T-helper 2 cell treated with Interferon-gamma antibody and Interleukin-4, amounts not matched to agents 5 μg/mL and 100 μg/mL, for 36 hours (primary cell): ENCODE results near the gene SLC35F6.
"Not testable (repeated sequence)": the region's sequence is repeated elsewhere in the genome, so short reads cannot be mapped to it uniquely, and the experiment has no call there.

Experiments
- DNase-seq: peaks from one replicate; pipeline ENCODE4 v3.0.0; 2021; ENCODE audit warnings: low spot score
- H3K27ac Mint-ChIP-seq: one replicate; pipeline ENCODE4 v1.8.0; 2021; ENCODE audit warnings: mild to moderate bottlenecking, mixed read lengths
- H3K27me3 Mint-ChIP-seq: one replicate; pipeline ENCODE4 v1.8.0; 2021; ENCODE audit warnings: low read depth, mixed read lengths
- H3K36me3 Mint-ChIP-seq: one replicate; pipeline ENCODE4 v1.8.0; 2021; ENCODE audit warnings: low read depth, mixed read lengths
- H3K4me1 Mint-ChIP-seq: one replicate; pipeline ENCODE4 v1.8.0; 2021; ENCODE audit warnings: low read depth, mixed read lengths
- H3K4me3 Mint-ChIP-seq: one replicate; pipeline ENCODE4 v1.8.0; 2022; ENCODE audit warnings: mild to moderate bottlenecking, moderate library complexity, mixed read lengths
- H3K9me3 Mint-ChIP-seq: one replicate; pipeline ENCODE4 v1.8.0; 2021; ENCODE audit warnings: mixed read lengths

SLC35F6 gene

DNA sequence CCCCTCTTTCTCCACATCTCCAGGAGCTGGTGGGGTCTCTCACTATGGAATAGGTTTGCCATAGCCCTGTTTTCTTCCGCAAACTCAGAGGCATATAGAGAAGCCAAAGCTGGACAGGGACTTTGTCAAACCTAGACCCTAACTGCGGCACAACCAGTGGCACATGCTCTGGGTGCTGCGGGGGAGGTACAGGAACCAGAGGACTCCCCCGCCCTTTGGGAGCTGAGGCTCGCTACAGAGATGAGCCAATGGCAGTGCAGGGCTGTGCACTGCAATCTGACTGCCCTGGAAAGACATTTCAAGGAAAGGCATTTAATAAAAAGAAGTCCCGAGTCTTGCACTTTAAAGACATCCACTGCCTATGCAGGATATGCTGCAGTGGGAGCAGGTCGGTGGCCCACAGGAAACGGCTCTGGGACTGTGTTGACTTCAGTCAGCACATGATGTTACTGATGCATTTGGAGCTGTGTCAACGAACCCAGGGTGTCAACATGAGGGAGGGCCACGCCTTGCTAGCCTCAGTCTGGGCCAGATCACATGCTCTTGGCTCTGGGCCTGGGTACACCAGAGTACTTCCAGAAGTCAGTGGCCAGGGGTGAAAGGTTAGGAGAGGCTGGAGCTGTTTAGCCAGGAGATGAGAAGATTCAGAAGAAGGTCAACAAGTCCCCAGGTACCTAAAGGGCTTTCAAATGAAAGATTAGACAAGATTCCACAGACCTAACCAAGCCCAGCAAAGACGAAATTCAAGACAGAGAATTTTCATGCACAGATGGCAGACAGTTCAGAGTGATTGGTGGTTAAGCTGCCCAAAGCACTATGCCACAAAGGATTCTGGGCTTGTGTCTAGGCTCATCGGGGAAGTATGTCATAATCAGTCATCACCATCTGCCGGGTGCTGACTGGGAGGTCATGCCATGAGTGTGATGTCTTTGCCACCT is 8.2 kb downstream of the SLC35F6 start:
- peaks cover 28% of the 10 kb centered on the region for H3K4me1 Mint-ChIP-seq
- no peaks in the 10 kb centered on the region for H3K9me3 Mint-ChIP-seq
- no peaks in the 10 kb centered on the region for H3K27me3 Mint-ChIP-seq
- DNase-seq, result no peak
- peaks cover 11% of the 10 kb centered on the region for H3K36me3 Mint-ChIP-seq
- H3K27ac Mint-ChIP-seq, result peak overlapping the region; percentile 95
- peak overlapping the region; percentile 68 for H3K4me3 Mint-ChIP-seq

- H3K27ac Mint-ChIP-seq, result no peak overlapping the region
- peaks cover 21% of the 10 kb centered on the region for H3K4me1 Mint-ChIP-seq
- DNase-seq, result no peak
- H3K4me3 Mint-ChIP-seq, result no peak overlapping the region
- no peaks in the 10 kb centered on the region for H3K27me3 Mint-ChIP-seq
- H3K36me3 Mint-ChIP-seq, result peaks cover 25% of the 10 kb centered on the region
- no peaks in the 10 kb centered on the region for H3K9me3 Mint-ChIP-seq
Observed at GRCh38 chr2:26776195-26776800, 12.2 kb downstream of the SLC35F6 start.

- Mint-ChIP-seq H3K27ac (no peak overlapping the region), H3K27me3 (no peaks in the 10 kb centered on the region), H3K4me3 (no peak overlapping the region), H3K9me3 (no peaks in the 10 kb centered on the region), H3K36me3 (peaks cover 24% of the 10 kb centered on the region), H3K4me1 (peaks cover 5% of the 10 kb centered on the region)
- no peak for DNase-seq
Observed at GRCh38 chr2:26778098-26778497, 14.0 kb downstream of the SLC35F6 start.

DNA sequence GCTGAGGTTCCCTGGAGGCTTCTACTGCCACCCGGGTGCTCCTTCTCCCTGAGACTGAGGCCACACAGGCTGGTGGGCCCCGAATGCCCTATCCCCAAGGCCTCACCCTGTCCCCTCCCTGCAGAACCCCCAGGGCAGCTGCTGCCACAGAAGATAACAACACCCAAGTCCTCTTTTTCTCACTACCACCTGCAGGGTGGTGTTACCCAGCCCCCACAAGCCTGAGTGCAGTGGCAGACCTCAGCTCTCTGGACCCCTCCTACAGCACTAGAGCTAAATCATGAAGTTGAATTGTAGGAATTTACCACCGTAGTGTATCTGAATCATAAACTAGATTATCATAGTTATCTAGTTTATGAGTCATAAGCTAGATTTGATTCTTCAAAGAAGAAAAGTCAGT is 14.4 kb downstream of the SLC35F6 start:
- Mint-ChIP-seq H3K4me3 (no peak overlapping the region), H3K27ac (no peak overlapping the region), H3K27me3 (no peaks in the 10 kb centered on the region), H3K4me1 (peaks cover 5% of the 10 kb centered on the region), H3K9me3 (no peaks in the 10 kb centered on the region), H3K36me3 (peaks cover 24% of the 10 kb centered on the region)
- no peak for DNase-seq

DNA sequence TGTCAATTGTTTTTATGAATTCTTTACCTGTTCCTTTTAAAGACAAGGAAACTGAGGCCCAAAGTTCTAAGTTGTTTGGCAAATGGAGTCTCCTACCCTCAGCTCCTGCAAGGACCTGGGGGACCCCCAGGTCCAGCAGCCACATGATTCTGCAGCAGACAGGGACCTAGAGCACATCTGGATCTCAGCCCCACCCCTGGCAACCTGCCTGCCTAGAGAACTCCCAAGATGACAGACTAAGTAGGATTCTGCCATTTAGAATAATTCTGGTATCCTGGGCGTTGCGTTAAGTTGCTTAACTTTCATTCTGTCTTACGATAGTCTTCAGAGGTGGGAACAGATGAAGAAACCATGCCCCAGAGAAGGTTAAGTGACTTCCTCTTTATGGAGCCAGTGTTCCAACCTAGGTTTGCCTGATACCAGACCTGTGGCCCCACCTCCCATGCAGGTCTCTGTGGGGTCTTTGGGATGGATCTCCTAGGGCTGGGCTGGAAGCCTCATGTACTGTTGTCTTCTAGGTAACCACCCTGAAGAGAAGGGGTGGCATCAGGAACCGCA is 16.2 kb downstream of the SLC35F6 start:
- Mint-ChIP-seq H3K27me3 (no peaks in the 10 kb centered on the region), H3K9me3 (no peaks in the 10 kb centered on the region), H3K4me3 (no peak overlapping the region), H3K4me1 (peaks cover 7% of the 10 kb centered on the region), H3K36me3 (peaks cover 22% of the 10 kb centered on the region), H3K27ac (no peak overlapping the region)
- DNase-seq, result no peak

DNA sequence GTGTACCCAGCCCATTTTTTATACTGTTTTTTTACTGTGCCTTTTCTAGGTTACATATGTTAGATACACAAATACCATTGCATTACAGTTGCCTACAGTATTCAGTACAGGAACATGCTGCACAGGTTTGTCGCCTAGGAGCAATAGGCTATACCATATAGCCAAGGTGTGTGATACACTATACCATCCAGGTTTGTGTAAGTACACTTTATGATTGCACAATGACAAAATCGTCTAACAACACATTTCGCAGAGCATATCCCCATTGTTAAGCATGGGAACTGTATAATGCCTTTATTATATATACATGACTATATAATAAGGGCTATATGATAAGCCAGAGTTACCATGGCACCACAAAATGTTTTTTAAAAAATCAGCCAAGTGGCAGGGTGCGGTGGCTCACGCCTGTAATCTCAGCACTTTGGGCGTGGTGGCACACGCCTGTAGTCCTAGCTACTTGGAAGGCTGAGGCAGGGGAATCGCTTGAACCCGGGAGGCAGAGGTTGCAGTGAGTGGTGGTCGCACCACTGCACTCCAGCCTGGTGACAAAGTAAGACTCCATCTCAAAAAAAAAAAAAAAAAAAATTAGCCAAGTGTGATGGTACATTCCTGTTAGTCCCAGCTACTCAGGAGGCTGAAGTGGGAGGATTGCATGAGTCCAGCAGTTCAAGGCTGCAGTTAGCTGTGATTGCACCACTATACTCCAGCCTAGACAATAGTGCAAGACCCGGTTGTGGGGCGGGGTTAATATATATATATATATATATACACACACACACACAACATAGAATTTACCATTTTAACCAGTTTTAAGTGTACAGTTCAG is 19.0 kb downstream of the SLC35F6 start:
- no peaks in the 10 kb centered on the region for H3K9me3 Mint-ChIP-seq
- H3K4me1 Mint-ChIP-seq, result peaks cover 17% of the 10 kb centered on the region
- H3K27me3 Mint-ChIP-seq, result no peaks in the 10 kb centered on the region
- H3K4me3 Mint-ChIP-seq, result no peak overlapping the region
- DNase-seq, result no peak
- H3K27ac Mint-ChIP-seq, result no peak overlapping the region
- peaks cover 28% of the 10 kb centered on the region for H3K36me3 Mint-ChIP-seq

GRCh38 chr2:26784570-26785234 is 20.6 kb downstream of the SLC35F6 start:
- peaks cover 30% of the 10 kb centered on the region for H3K4me1 Mint-ChIP-seq
- H3K27me3 Mint-ChIP-seq, result no peaks in the 10 kb centered on the region
- H3K36me3 Mint-ChIP-seq, result peaks cover 34% of the 10 kb centered on the region
- no peak for DNase-seq
- no peak overlapping the region for H3K27ac Mint-ChIP-seq
- peaks cover 2% of the 10 kb centered on the region for H3K9me3 Mint-ChIP-seq
- H3K4me3 Mint-ChIP-seq, result peak overlapping the region; percentile 83

DNA sequence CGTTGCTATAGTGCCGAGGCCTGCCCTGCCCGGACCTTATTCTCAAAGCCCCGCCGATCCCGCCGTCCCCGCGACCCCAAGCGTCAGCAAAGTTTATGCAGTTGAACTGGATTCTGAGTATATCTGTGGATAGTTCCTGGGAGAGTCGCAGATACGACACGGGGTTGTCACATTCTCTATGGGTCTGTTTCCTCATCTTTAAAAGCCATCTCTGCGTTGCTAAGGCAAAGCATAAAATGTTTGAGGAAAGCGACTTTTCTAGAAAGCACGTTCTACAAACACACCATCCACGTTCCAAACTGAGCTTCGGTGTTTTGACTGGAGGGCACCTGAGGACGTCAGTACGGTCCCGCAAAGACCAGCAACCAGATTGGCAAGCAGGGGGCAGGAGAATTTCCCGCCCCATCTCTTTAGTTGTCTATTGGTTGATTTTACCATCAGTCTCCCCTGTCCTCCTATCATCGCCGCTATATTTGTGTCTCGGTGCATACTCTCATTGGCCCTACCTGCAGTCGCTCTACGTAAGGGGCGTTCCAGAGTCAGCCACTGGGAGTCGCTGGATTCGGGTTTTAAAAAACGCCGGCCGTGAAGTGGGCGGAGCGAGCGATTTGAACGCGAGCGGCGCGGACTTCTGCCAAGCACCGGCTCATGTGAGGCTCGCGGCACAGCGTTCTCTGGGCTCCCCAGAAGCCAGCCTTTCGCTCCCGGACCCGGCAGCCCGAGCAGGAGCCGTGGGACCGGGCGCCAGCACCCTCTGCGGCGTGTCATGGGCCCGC is 21.5 kb downstream of the SLC35F6 start, which contains the start of gene CENPA:
Gene CENPA, plus strand, starts transcription at position 626 of the 776 bp plus-strand sequence. Its CDS starts 141 bp downstream, at position 767.
- peaks cover 34% of the 10 kb centered on the region for H3K36me3 Mint-ChIP-seq
- H3K4me3 Mint-ChIP-seq, result peak within 1 kb of the TSS; percentile 93
- H3K27me3 Mint-ChIP-seq, result no peaks in the 10 kb centered on the region
- DNase-seq, result peak; percentile 94
- peak within 1 kb of the TSS; percentile 85 for H3K27ac Mint-ChIP-seq
- H3K4me1 Mint-ChIP-seq, result peaks cover 34% of the 10 kb centered on the region
- peaks cover 6% of the 10 kb centered on the region for H3K9me3 Mint-ChIP-seq

- DNase-seq, result peak; percentile 42
- Mint-ChIP-seq H3K27ac (peak overlapping the region; percentile 85), H3K4me1 (peaks cover 38% of the 10 kb centered on the region)
Observed at GRCh38 chr2:26786207-26787028, 22.3 kb downstream of the SLC35F6 start.

GRCh38 chr2:26792720-26793119 is 28.6 kb downstream of the SLC35F6 start:
- H3K36me3 Mint-ChIP-seq, result peaks cover 82% of the 10 kb centered on the region

More at GRCh38 chr2:26786207-26787028, 22.3 kb downstream of the SLC35F6 start:
- Mint-ChIP-seq H3K27me3 (no peaks in the 10 kb centered on the region), H3K9me3 (peaks cover 11% of the 10 kb centered on the region), H3K36me3 (peaks cover 42% of the 10 kb centered on the region), H3K4me3 (peak overlapping the region; percentile 93)

DNA sequence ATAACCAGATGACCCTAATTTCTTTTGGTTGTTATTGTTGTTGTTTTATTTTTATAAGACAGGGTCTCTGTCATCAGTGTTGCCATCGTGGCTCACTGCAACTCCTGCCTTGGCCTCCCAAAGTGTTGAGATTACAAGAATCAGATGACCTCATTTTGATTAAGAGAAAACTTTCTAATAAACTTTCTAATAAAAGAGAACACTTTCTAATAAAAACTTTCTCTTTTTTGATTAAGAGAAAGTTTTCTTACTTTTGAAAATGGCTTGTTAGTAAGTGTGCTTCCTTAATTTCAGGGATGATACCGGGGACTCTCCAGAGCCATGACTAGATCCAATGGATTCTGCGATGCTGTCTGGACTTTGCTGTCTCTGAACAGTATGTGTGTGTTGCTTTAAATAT is 29.4 kb downstream of the SLC35F6 start:
- H3K36me3 Mint-ChIP-seq, result peaks cover 75% of the 10 kb centered on the region
- no peak overlapping the region for H3K4me3 Mint-ChIP-seq

More at GRCh38 chr2:26792720-26793119, 28.6 kb downstream of the SLC35F6 start:
- Mint-ChIP-seq H3K27me3 (no peaks in the 10 kb centered on the region), H3K9me3 (peaks cover 11% of the 10 kb centered on the region), H3K4me3 (no peak overlapping the region), H3K27ac (no peak overlapping the region), H3K4me1 (peaks cover 27% of the 10 kb centered on the region)
- no peak for DNase-seq

DNA sequence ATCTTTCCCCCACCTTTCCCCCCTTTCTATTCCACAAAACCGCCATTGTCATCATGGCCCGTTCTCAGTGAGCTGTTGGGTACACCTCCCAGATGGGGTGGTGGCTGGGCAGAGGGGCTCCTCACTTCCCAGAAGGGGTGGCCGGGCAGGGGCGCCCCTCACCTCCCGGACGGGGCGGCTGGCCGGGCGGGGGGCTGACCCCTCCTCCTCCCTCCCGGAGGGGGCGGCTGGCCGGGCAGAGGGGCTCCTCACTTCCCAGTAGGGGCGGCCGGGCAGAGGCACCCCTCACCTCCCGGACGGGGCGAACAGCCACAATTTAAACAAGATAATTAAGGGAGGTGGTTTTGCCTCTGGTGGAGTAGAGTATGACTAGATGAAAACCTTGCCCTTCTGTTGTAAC is 31.1 kb downstream of the SLC35F6 start:
- not testable (repeated sequence) for H3K4me3 Mint-ChIP-seq, H3K9me3 Mint-ChIP-seq, H3K27ac Mint-ChIP-seq

More for the DNA sequence above, 29.4 kb downstream of the SLC35F6 start:
- Mint-ChIP-seq H3K27me3 (no peaks in the 10 kb centered on the region), H3K4me1 (peaks cover 19% of the 10 kb centered on the region), H3K9me3 (peaks cover 11% of the 10 kb centered on the region), H3K27ac (no peak overlapping the region)
- DNase-seq, result no peak

More for the DNA sequence above, 31.1 kb downstream of the SLC35F6 start:
- H3K27me3 Mint-ChIP-seq, DNase-seq, H3K4me1 Mint-ChIP-seq: not testable (repeated sequence)
- H3K36me3 Mint-ChIP-seq, result peaks cover 68% of the 10 kb centered on the region
